ENCODE data around the gene WHRN. TPM values are rescaled to one million over a fixed set of nuclear protein-coding genes. Genes with fewer than 3 reads are reported as not detected.
A peak's percentile ranks its signal among the peaks of the same experiment; 100 is the strongest.

The WHRN gene
- total RNA-seq, 4 donors from 2014 or later = 8.4 to 12.9 (median 11.0) TPM

GRCh38 chr9:114396558-114397218 lies 108.6 kb downstream of the WHRN start:
- WGBS, 2 donors (ENCODE audit: low coverage in 1 of 2) = 0 to 48% methylated on average over 1 to 15 of the region's 16 CpGs
- H3K4me3 ChIP-seq = peak overlapping the region in 1 of 2 donors; percentile 80
- TF ChIP-seq POLR2AphosphoS5 (IDR thresholded peaks at IDR 0.05) = peak; percentile 29
- no peak for TF ChIP-seq CTCF (IDR thresholded peaks at IDR 0.05)
- peaks cover 0 to 2% of the 10 kb centered on the region in 2 donors for H3K36me3 ChIP-seq
- H3K9me3 ChIP-seq = no peaks in the 10 kb centered on the region
- no peaks in the 10 kb centered on the region for H3K27me3 ChIP-seq
- peaks cover 0 to 62% (median 25%) of the 10 kb centered on the region in 3 donors for H3K4me1 ChIP-seq
- peak overlapping the region; percentile 18 to 88 (median 81) for H3K27ac ChIP-seq
- no peak for ATAC-seq

DNA sequence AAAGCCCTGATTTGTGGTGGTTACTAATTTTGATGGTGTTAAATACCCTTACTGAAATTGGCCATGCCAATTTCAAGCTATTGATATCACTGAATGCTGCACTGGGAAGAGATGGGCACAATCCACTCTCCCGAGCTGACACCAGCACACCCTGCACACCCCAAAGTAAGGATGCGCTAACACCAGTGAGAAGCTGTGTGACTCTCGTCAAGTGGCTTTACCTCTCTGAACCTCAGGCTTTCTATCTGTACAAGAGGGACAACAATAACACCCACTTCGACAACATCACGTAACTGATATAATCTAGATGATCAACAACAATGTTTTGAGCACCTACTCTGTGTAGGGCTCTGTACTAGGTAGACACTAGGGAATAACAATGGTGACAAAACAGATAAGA lies 109.5 kb downstream of the WHRN start:
- ATAC-seq = no peak
- H3K36me3 ChIP-seq = no peaks in the 10 kb centered on the region
- peak overlapping the region in 3 of 4 donors; percentile 12 to 88 (median 83) for H3K27ac ChIP-seq
- H3K9me3 ChIP-seq = no peaks in the 10 kb centered on the region
- no peaks in the 10 kb centered on the region for H3K27me3 ChIP-seq
- TF ChIP-seq POLR2AphosphoS5 (IDR thresholded peaks at IDR 0.05) = no peak
- TF ChIP-seq EP300 (IDR thresholded peaks at IDR 0.05) = no peak
- TF ChIP-seq POLR2A (IDR thresholded peaks at IDR 0.05) = no peak
- TF ChIP-seq CTCF (IDR thresholded peaks at IDR 0.05) = no peak
- 86 to 100% methylated on average over 2 to 5 of the region's 5 CpGs for WGBS, 2 donors (ENCODE audit: low coverage in 1 of 2)
- H3K4me1 ChIP-seq = peaks cover 0 to 68% (median 25%) of the 10 kb centered on the region in 3 donors
- H3K4me3 ChIP-seq = no peak overlapping the region

DNA sequence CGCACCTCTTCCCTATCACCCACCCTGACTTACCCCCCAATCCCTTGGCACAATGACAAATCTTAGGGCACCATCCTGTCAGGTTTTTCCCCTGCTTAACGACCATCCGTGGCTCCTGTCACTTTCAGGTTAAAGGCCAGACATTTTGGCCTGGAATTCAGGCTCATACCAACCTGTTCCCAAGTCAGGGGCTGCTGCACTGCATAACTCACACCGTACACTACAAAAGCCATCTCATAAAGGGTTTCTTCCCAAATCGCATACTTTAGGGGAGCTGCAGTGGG lies 110.0 kb downstream of the WHRN start:
- Histone ChIP-seq H3K36me3 (no peaks in the 10 kb centered on the region), H3K4me3 (peak overlapping the region in 1 of 2 donors; percentile 3), H3K4me1 (peaks cover 0 to 72% (median 25%) of the 10 kb centered on the region in 3 donors), H3K27me3 (no peaks in the 10 kb centered on the region), H3K27ac (peak overlapping the region in 3 of 4 donors; percentile 69 to 88 (median 69)), H3K9me3 (no peaks in the 10 kb centered on the region)
- TF ChIP-seq POLR2AphosphoS5 (IDR thresholded peaks at IDR 0.05) (no peak), CTCF (IDR thresholded peaks at IDR 0.05) (no peak), POLR2A (IDR thresholded peaks at IDR 0.05) (no peak), EP300 (IDR thresholded peaks at IDR 0.05) (no peak)
- no peak for ATAC-seq
- 13% methylated on average over 4 of the region's 5 CpGs; no CpG with 5 or more reads in 1 of the 2 donors for WGBS, 2 donors (ENCODE audit: low coverage in 1 of 2)

GRCh38 chr9:114394523-114395333 lies 110.5 kb downstream of the WHRN start:
- Histone ChIP-seq H3K36me3 (no peaks in the 10 kb centered on the region), H3K27ac (peak overlapping the region in 3 of 4 donors; percentile 69 to 88 (median 69)), H3K4me1 (peaks cover 0 to 77% (median 29%) of the 10 kb centered on the region in 3 donors), H3K9me3 (no peaks in the 10 kb centered on the region), H3K27me3 (no peaks in the 10 kb centered on the region), H3K4me3 (peak overlapping the region in 1 of 2 donors; percentile 3)
- ATAC-seq = no peak
- 39 to 50% methylated on average over 2 to 5 of the region's 7 CpGs for WGBS, 2 donors (ENCODE audit: low coverage in 1 of 2)
- no peak for TF ChIP-seq CTCF (IDR thresholded peaks at IDR 0.05)
- no peak for TF ChIP-seq EP300 (IDR thresholded peaks at IDR 0.05)
- no peak for TF ChIP-seq POLR2A (IDR thresholded peaks at IDR 0.05)
- TF ChIP-seq POLR2AphosphoS5 (IDR thresholded peaks at IDR 0.05) = no peak

Measured in gastroesophageal sphincter (tissue), 4 donors.